GM12874 (cell line): Measurements from ENCODE around the gene TOM1L2.

ENCODE experiments used
- CTCF ChIP-seq: IDR thresholded peaks from 2 replicates; pipeline ENCODE4 v1.5.1; 2011; ENCODE audit warnings: low read depth, mild to moderate bottlenecking, control low read depth, low read length, moderate library complexity; ENCODE audit not compliant: insufficient read depth

The TOM1L2 gene

GRCh38 chr17:18004884-18005305 is 32.7 kb upstream of the TOM1L2 start:
- peak; percentile 22; the same call in 1 of the 2 replicates for TF ChIP-seq CTCF

- TF ChIP-seq CTCF: no peak
Measured at GRCh38 chr17:18004345-18004744, 32.1 kb upstream of the TOM1L2 start.

- TF ChIP-seq CTCF: no peak
Measured at GRCh38 chr17:18002171-18002570, 30.0 kb upstream of the TOM1L2 start.

GRCh38 chr17:18000030-18000408 is 27.8 kb upstream of the TOM1L2 start:
- TF ChIP-seq CTCF: no peak

GRCh38 chr17:17999364-18000029 is 27.3 kb upstream of the TOM1L2 start:
- TF ChIP-seq CTCF: no peak

GRCh38 chr17:17998934-17999333 is 26.7 kb upstream of the TOM1L2 start:
- no peak for TF ChIP-seq CTCF

GRCh38 chr17:17994271-17995069 is 22.3 kb upstream of the TOM1L2 start:
- TF ChIP-seq CTCF: peak; percentile 47
